Measurements from ENCODE around the gene PGS1.

DNA sequence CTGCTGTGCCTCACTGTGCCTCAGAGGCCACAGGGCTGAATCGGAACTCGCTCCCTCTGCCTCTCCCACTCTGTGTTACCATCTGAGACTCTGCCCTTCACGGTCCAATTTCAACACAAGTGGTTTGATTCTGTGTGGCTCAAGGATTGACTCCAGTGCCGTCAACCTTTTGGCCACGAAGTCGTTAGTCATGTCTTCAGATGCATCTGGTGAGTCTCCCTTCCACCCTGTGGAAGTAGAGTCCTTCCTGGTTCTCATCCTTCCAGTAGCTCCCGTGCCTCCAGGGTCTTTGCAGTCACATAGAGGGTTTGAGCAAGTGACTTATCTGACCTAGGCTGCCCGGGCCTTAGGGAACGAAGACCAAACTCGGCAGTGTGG lies 51.2 kb downstream of the PGS1 start:
- TF ChIP-seq, protein P1, sequence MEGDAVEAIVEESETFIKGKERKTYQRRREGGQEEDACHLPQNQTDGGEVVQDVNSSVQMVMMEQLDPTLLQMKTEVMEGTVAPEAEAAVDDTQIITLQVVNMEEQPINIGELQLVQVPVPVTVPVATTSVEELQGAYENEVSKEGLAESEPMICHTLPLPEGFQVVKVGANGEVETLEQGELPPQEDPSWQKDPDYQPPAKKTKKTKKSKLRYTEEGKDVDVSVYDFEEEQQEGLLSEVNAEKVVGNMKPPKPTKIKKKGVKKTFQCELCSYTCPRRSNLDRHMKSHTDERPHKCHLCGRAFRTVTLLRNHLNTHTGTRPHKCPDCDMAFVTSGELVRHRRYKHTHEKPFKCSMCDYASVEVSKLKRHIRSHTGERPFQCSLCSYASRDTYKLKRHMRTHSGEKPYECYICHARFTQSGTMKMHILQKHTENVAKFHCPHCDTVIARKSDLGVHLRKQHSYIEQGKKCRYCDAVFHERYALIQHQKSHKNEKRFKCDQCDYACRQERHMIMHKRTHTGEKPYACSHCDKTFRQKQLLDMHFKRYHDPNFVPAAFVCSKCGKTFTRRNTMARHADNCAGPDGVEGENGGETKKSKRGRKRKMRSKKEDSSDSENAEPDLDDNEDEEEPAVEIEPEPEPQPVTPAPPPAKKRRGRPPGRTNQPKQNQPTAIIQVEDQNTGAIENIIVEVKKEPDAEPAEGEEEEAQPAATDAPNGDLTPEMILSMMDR (IDR thresholded peaks at IDR 0.05; ENCODE audit: poor library complexity) = no peak
- no peak for TF ChIP-seq EZH2 (IDR thresholded peaks at IDR 0.05; ENCODE audit: borderline replicate concordance)
- TF ChIP-seq EZH2phosphoT487 (IDR thresholded peaks at IDR 0.05; ENCODE audit: low read depth, severe bottlenecking, unreplicated experiment) = no peak
